ENCODE results near the gene CCHCR1. TPM values are rescaled to one million over a fixed set of nuclear protein-coding genes. Genes with fewer than 3 reads are reported as not detected.

CCHCR1 gene
- polyA plus RNA-seq, 1 donor (not counting 4 experiments of a cell fraction or from before 2014, with no cell fraction given) = 7.5 TPM

GRCh38 chr6:31158140-31158862 lies 699 bp upstream of the CCHCR1 start, which contains the start of gene TCF19:
TCF19 (plus strand) TSS chr6:31158589; CDS start chr6:31159470, 881 bp downstream.
- FAIRE-seq (peak; percentile 55), DNase-seq (ENCODE audit: low read depth, low spot score) (peak; percentile 96)
- H3K27ac ChIP-seq (ENCODE audit: control insufficient read depth, insufficient read depth, low read length) = peak within 1 kb of the TSS; percentile 59

GRCh38 chr6:31156641-31157040 lies 961 bp downstream of the CCHCR1 start:
- peaks cover 13% of the 10 kb centered on the region for H3K4me1 ChIP-seq (ENCODE audit: control insufficient read depth, extremely low read depth, insufficient read depth, low read length)
- TF ChIP-seq EZH2 (IDR thresholded peaks at IDR 0.05; ENCODE audit: low read length) (no peak), CTCF (optimal IDR thresholded peaks at IDR 0.05 in 1 of 3, IDR thresholded peaks at IDR 0.05 in 1 of 3, conservative IDR thresholded peaks at IDR 0.05 in 1 of 3; ENCODE audit: extremely low read depth in 1 of 3, insufficient read depth in 2 of 3, low read length in 3 of 3) (no peak)
- no peak overlapping the region for H3K27ac ChIP-seq (ENCODE audit: control insufficient read depth, insufficient read depth, low read length)
- H3K27me3 ChIP-seq (ENCODE audit: control insufficient read depth, extremely low read depth, insufficient read depth, low read length) = no peaks in the 10 kb centered on the region
- DNase-seq (ENCODE audit: low read depth, low spot score) = no peak
- no peaks in the 10 kb centered on the region for H3K9me1 ChIP-seq (ENCODE audit: control insufficient read depth, extremely low read depth, insufficient read depth, low read length)
- dilution Hi-C loops (cut with MboI; ENCODE audit: extremely low pct_ligation_motif_present, low sequenced_read_pairs) = no loop called here
- FAIRE-seq = no peak
- no peak overlapping the region for H2AFZ ChIP-seq (ENCODE audit: control insufficient read depth, low read length)
- H4K20me1 ChIP-seq (ENCODE audit: control insufficient read depth, extremely low read depth, insufficient read depth, low read length) = no peaks in the 10 kb centered on the region
- no peak overlapping the region for H3K9ac ChIP-seq (ENCODE audit: control insufficient read depth, extremely low read depth, insufficient read depth, low read length)
- H3K79me2 ChIP-seq (ENCODE audit: control insufficient read depth, insufficient read depth, low read length) = peaks cover 10% of the 10 kb centered on the region
- H3K9me3 ChIP-seq (ENCODE audit: control insufficient read depth, low read depth, low read length) = no peaks in the 10 kb centered on the region
- peaks cover 0 to 2% of the 10 kb centered on the region in 2 experiments for H3K36me3 ChIP-seq (ENCODE audit: control insufficient read depth in 2 of 2, extremely low read depth in 1 of 2, insufficient read depth in 2 of 2, low read length in 2 of 2)
- H3K4me2 ChIP-seq (ENCODE audit: control insufficient read depth, extremely low read depth, insufficient read depth, low read depth, low read length) = no peak overlapping the region
- H3K4me3 ChIP-seq (ENCODE audit: control insufficient read depth in 2 of 3, extremely low read depth in 1 of 3, insufficient read depth in 2 of 3, low read depth in 1 of 3, low read length in 3 of 3) = no peak overlapping the region

More at GRCh38 chr6:31158140-31158862, 699 bp upstream of the CCHCR1 start, which contains the start of gene TCF19:
- Histone ChIP-seq H3K79me2 (ENCODE audit: control insufficient read depth, insufficient read depth, low read length) (peaks cover 10% of the 10 kb centered on the region), H3K9me3 (ENCODE audit: control insufficient read depth, low read depth, low read length) (no peaks in the 10 kb centered on the region), H3K9me1 (ENCODE audit: control insufficient read depth, extremely low read depth, insufficient read depth, low read length) (no peaks in the 10 kb centered on the region), H3K4me1 (ENCODE audit: control insufficient read depth, extremely low read depth, insufficient read depth, low read length) (peaks cover 13% of the 10 kb centered on the region), H3K4me2 (ENCODE audit: control insufficient read depth, extremely low read depth, insufficient read depth, low read depth, low read length) (peak within 1 kb of the TSS; percentile 94), H3K4me3 (ENCODE audit: control insufficient read depth in 2 of 3, extremely low read depth in 1 of 3, insufficient read depth in 2 of 3, low read depth in 1 of 3, low read length in 3 of 3) (peak within 1 kb of the TSS; percentile 69 to 94 (median 85)), H3K27me3 (ENCODE audit: control insufficient read depth, extremely low read depth, insufficient read depth, low read length) (no peaks in the 10 kb centered on the region), H3K36me3 (ENCODE audit: control insufficient read depth in 2 of 2, extremely low read depth in 1 of 2, insufficient read depth in 2 of 2, low read length in 2 of 2) (peaks cover 0 to 2% of the 10 kb centered on the region in 2 experiments), H2AFZ (ENCODE audit: control insufficient read depth, low read length) (peak within 1 kb of the TSS; percentile 92), H3K9ac (ENCODE audit: control insufficient read depth, extremely low read depth, insufficient read depth, low read length) (peak within 1 kb of the TSS; percentile 81), H4K20me1 (ENCODE audit: control insufficient read depth, extremely low read depth, insufficient read depth, low read length) (no peaks in the 10 kb centered on the region)
- no peak for TF ChIP-seq CTCF (optimal IDR thresholded peaks at IDR 0.05 in 1 of 3, IDR thresholded peaks at IDR 0.05 in 1 of 3, conservative IDR thresholded peaks at IDR 0.05 in 1 of 3; ENCODE audit: extremely low read depth in 1 of 3, insufficient read depth in 2 of 3, low read length in 3 of 3)
- no peak for TF ChIP-seq EZH2 (IDR thresholded peaks at IDR 0.05; ENCODE audit: low read length)
- dilution Hi-C loops (cut with MboI; ENCODE audit: extremely low pct_ligation_motif_present, low sequenced_read_pairs) = no loop called here

All from keratinocyte (primary cell).